H9 (cell line): ENCODE measurements around the gene AGPAT1. TPM values are rescaled to one million over a fixed set of nuclear protein-coding genes. Genes with fewer than 3 reads are reported as not detected.

Experiments used
- DNase-seq: peaks from one replicate; pipeline ENCODE4 v3.0.0-alpha.2; 2017
- H2AFZ ChIP-seq: one replicate; pipeline ENCODE4 v1.6.1; 2013; ENCODE audit warnings: mild to moderate bottlenecking, low read length, control low read depth, moderate library complexity
- H2AK5ac ChIP-seq: 2 replicates; pipeline ENCODE4 v1.6.1; 2013; ENCODE audit warnings: low read length, control low read depth, mixed read lengths; ENCODE audit not compliant: insufficient read length
- H2BK120ac ChIP-seq: one replicate; pipeline ENCODE4 v1.6.1; 2013; ENCODE audit warnings: low read depth, mild to moderate bottlenecking, low read length, control low read depth, inconsistent platforms; ENCODE audit not compliant: poor library complexity, severe bottlenecking
- H2BK12ac ChIP-seq: 2 replicates; pipeline ENCODE4 v1.6.1; 2013; ENCODE audit warnings: low read length, control low read depth, mixed read lengths, low read depth; ENCODE audit not compliant: insufficient read length
- H2BK15ac ChIP-seq: 2 replicates; pipeline ENCODE4 v1.6.1; 2013; ENCODE audit warnings: low read depth, low read length, control low read depth
- H2BK20ac ChIP-seq: one replicate; pipeline ENCODE4 v1.6.1; 2013; ENCODE audit warnings: low read depth, mild to moderate bottlenecking, low read length, control low read depth, inconsistent platforms; ENCODE audit not compliant: poor library complexity, severe bottlenecking
- H2BK5ac ChIP-seq: 2 replicates; pipeline ENCODE4 v1.6.1; 2013; ENCODE audit warnings: low read length, control low read depth, mixed read lengths; ENCODE audit not compliant: insufficient read length
- H3K14ac ChIP-seq: 2 replicates; pipeline ENCODE4 v1.6.1; 2013; ENCODE audit warnings: low read length, control low read depth; ENCODE audit not compliant: insufficient read depth
- H3K18ac ChIP-seq: 2 replicates; pipeline ENCODE4 v1.6.1; 2013; ENCODE audit warnings: low read depth, mild to moderate bottlenecking, mixed read lengths, low read length, control low read depth; ENCODE audit not compliant: insufficient read length
- H3K23ac ChIP-seq: 2 replicates; pipeline ENCODE4 v1.6.1; 2013; ENCODE audit warnings: low read length, control low read depth, mixed read lengths, low read depth; ENCODE audit not compliant: insufficient read length
- H3K23me2 ChIP-seq: 2 replicates; pipeline ENCODE4 v1.6.1; 2013; ENCODE audit warnings: low read depth, mild to moderate bottlenecking, mixed read lengths, low read length, control low read depth; ENCODE audit not compliant: insufficient read length, poor library complexity, severe bottlenecking
- H3K27ac ChIP-seq: 2 replicates; pipeline ENCODE4 v1.5.1; 2013; ENCODE audit warnings: low read length, control low read depth, mixed read lengths, low read depth; ENCODE audit not compliant: insufficient read length
- H3K27me3 ChIP-seq: 2 replicates; pipeline ENCODE4 v1.6.1; 2013; ENCODE audit warnings: low read length, control low read depth, inconsistent platforms; ENCODE audit not compliant: insufficient read depth
- H3K4ac ChIP-seq: 2 replicates; pipeline ENCODE4 v1.6.1; 2013; ENCODE audit warnings: low read depth, mild to moderate bottlenecking, control low read depth, inconsistent platforms, low read length, moderate library complexity
- H3K4me1 ChIP-seq: 2 replicates; pipeline ENCODE4 v1.6.1; 2013; ENCODE audit warnings: low read length, control low read depth, inconsistent platforms; ENCODE audit not compliant: insufficient read depth
- H3K4me2 ChIP-seq: 2 replicates; pipeline ENCODE4 v1.6.1; 2013; ENCODE audit warnings: low read length, control low read depth, mixed read lengths; ENCODE audit not compliant: insufficient read length, insufficient read depth
- H3K56ac ChIP-seq: 2 replicates; pipeline ENCODE4 v1.6.1; 2013; ENCODE audit warnings: low read depth, mild to moderate bottlenecking, mixed read lengths, low read length, control low read depth; ENCODE audit not compliant: insufficient read length
- H3K79me1 ChIP-seq: 2 replicates; pipeline ENCODE4 v1.6.1; 2013; ENCODE audit warnings: low read depth, mild to moderate bottlenecking, moderate library complexity, low read length, control low read depth, inconsistent platforms; ENCODE audit not compliant: insufficient read depth, poor library complexity, severe bottlenecking
- H3K79me2 ChIP-seq: 2 replicates; pipeline ENCODE4 v1.6.1; 2013; ENCODE audit warnings: low read length, control low read depth, inconsistent platforms; ENCODE audit not compliant: insufficient read depth
- H3K9ac ChIP-seq: 2 replicates; pipeline ENCODE4 v1.6.1; 2013; ENCODE audit warnings: low read length, control low read depth, mixed read lengths; ENCODE audit not compliant: insufficient read length; ENCODE audit errors: extremely low read depth
- H3K9me3 ChIP-seq: one replicate; pipeline ENCODE4 v1.6.1; 2013; ENCODE audit warnings: low read depth, low read length, inconsistent platforms; ENCODE audit not compliant: control insufficient read depth
- H3T11ph ChIP-seq: one replicate; pipeline ENCODE4 v1.6.1; 2013; ENCODE audit warnings: mild to moderate bottlenecking, low read length, control low read depth, inconsistent platforms
- H4K20me1 ChIP-seq: one replicate; pipeline ENCODE4 v1.6.1; 2013; ENCODE audit not compliant: control insufficient read depth, insufficient read length, insufficient read depth
- H4K5ac ChIP-seq: 2 replicates; pipeline ENCODE4 v1.6.1; 2013; ENCODE audit warnings: low read depth, mild to moderate bottlenecking, mixed read lengths, low read length, control low read depth; ENCODE audit not compliant: insufficient read length
- H4K8ac ChIP-seq: replicated peaks from 2 replicates; pipeline ENCODE4 v1.6.1; 2013; ENCODE audit warnings: low read length, control low read depth, mixed read lengths, low read depth; ENCODE audit not compliant: insufficient read length
- H4K91ac ChIP-seq: 2 replicates; pipeline ENCODE4 v1.6.1; 2013; ENCODE audit warnings: low read depth, mild to moderate bottlenecking, moderate library complexity, mixed read lengths, low read length, control low read depth; ENCODE audit not compliant: insufficient read length
- H3K27ac Mint-ChIP-seq, 3 experiments: 2 replicates in 2 of 3; 3 replicates in 1 of 3; pipeline ENCODE4 v1.8.0; 2020 to 2021; ENCODE audit warnings: mixed read lengths in 3 of 3, mild to moderate bottlenecking in 1 of 3, moderate library complexity in 1 of 3
- H3K27me3 Mint-ChIP-seq: 2 replicates; pipeline ENCODE4 v1.8.0; 2021; ENCODE audit warnings: low read depth, mild to moderate bottlenecking, moderate library complexity, mixed read lengths
- H3K36me3 Mint-ChIP-seq, 3 experiments: 2 replicates in 2 of 3; 3 replicates in 1 of 3; pipeline ENCODE4 v1.8.0; 2020 to 2021; ENCODE audit warnings: low read depth in 3 of 3, mixed read lengths in 3 of 3; ENCODE audit not compliant: insufficient read depth in 1 of 3
- H3K4me1 Mint-ChIP-seq, 2 experiments: 2 replicates each; pipeline ENCODE4 v1.8.0; 2020; ENCODE audit warnings: mixed read lengths in 2 of 2
- H3K4me3 Mint-ChIP-seq, 2 experiments: 2 replicates in 1 of 2; 3 replicates in 1 of 2; pipeline ENCODE4 v1.8.0; 2020 to 2021; ENCODE audit warnings: mild to moderate bottlenecking in 2 of 2, mixed read lengths in 2 of 2, moderate library complexity in 1 of 2
- H3K9me3 Mint-ChIP-seq, 2 experiments: 2 replicates in 1 of 2; 3 replicates in 1 of 2; pipeline ENCODE4 v1.8.0; 2020; ENCODE audit warnings: mild to moderate bottlenecking in 2 of 2, mixed read lengths in 2 of 2, moderate library complexity in 1 of 2
- CTCF ChIP-seq: fragments of 200-600 bp; sonication (generic); conservative IDR thresholded peaks from 3 replicates; pipeline ENCODE4 v1.8.0; 2021; ENCODE audit warnings: antibody characterized with exemption, mild to moderate bottlenecking
- WGBS: extraction: QIAGEN DNeasy Blood & Tissue Kit; methylation state at CpG from one replicate; pipeline ENCODE4 v1.1.7; 2013; ENCODE audit warnings: missing lambda C conversion rate, low lambda C conversion rate, mixed read lengths; ENCODE audit not compliant: insufficient read length; ENCODE audit errors: extremely low coverage; 5-methylcytosine and 5-hydroxymethylcytosine counted together
- total RNA-seq: library from RNA; stranded (reverse); gene quantifications from 2 replicates; pipeline ENCODE4 v1.2.1, GENCODE V29; 2021

Gene AGPAT1
- total RNA-seq, 1 experiment from 2014 or later = 89.5 TPM

- Mint-ChIP-seq H3K27me3 (peaks cover 13% of the 10 kb centered on the region), H3K36me3 (peaks cover 0 to 1% (median 0%) of the 10 kb centered on the region in 3 experiments; a peak in 1 of 7 replicates), H3K4me1 (peaks cover 1% of the 10 kb centered on the region in 2 experiments; a peak in 3 of 4 replicates), H3K9me3 (no peaks in the 10 kb centered on the region; a peak in 1 of 5 replicates), H3K4me3 (no peak overlapping the region), H3K27ac (no peak overlapping the region)
- Histone ChIP-seq H3T11ph (no peak overlapping the region), H3K79me1 (no peaks in the 10 kb centered on the region), H2BK12ac (no peak overlapping the region), H3K23ac (no peak overlapping the region), H3K4ac (no peak overlapping the region), H4K91ac (no peak overlapping the region), H3K27ac (no peak overlapping the region), H3K27me3 (no peaks in the 10 kb centered on the region), H3K4me2 (no peak overlapping the region), H3K23me2 (peaks cover 3% of the 10 kb centered on the region), H3K14ac (no peak overlapping the region; the same call in 1 of the 2 replicates), H3K56ac (no peak overlapping the region), H3K9ac (no peak overlapping the region), H3K18ac (no peak overlapping the region), H3K79me2 (no peaks in the 10 kb centered on the region), H2BK120ac (no peak overlapping the region), H2BK5ac (no peak overlapping the region), H3K9me3 (no peaks in the 10 kb centered on the region), H2BK20ac (no peak overlapping the region), H4K8ac (no peak overlapping the region), H3K4me1 (no peaks in the 10 kb centered on the region), H4K5ac (no peak overlapping the region), H2BK15ac (no peak overlapping the region), H4K20me1 (no peaks in the 10 kb centered on the region), H2AK5ac (no peak overlapping the region), H2AFZ (no peak overlapping the region)
- no peak for DNase-seq
- TF ChIP-seq CTCF = no peak
- no CpG with 5 or more reads among the region's 11 CpGs for WGBS
Measured at GRCh38 chr6:32216998-32217397, 41.1 kb upstream of the AGPAT1 start.
